Measurements from ENCODE around the gene IL12RB1. TPM values are rescaled to one million over a fixed set of nuclear protein-coding genes. Genes with fewer than 3 reads are reported as not detected.

The IL12RB1 gene
- total RNA-seq, 1 donor from 2014 or later = not detected

- H3K4me1 Mint-ChIP-seq = no peaks in the 10 kb centered on the region
- TF ChIP-seq CTCF (IDR thresholded peaks at IDR 0.05; ENCODE audit: unreplicated experiment) = no peak
- peaks cover 6% of the 10 kb centered on the region for H3K27me3 Mint-ChIP-seq (ENCODE audit: low read depth)
- no peak overlapping the region for H3K4me3 Mint-ChIP-seq
- DNase-seq (ENCODE audit: low spot score in 2 of 2, unreplicated experiment in 2 of 2) = no peak
- no peaks in the 10 kb centered on the region for H3K36me3 Mint-ChIP-seq
- H3K9me3 Mint-ChIP-seq = no peaks in the 10 kb centered on the region
- H3K27ac Mint-ChIP-seq = no peak overlapping the region
These were observed 12.5 kb downstream of the IL12RB1 start for GRCh38 chr19:18074192-18074591.

- peaks cover 6% of the 10 kb centered on the region for H3K27me3 Mint-ChIP-seq (ENCODE audit: low read depth)
- H3K4me1 Mint-ChIP-seq = no peaks in the 10 kb centered on the region
- no peak for TF ChIP-seq CTCF (IDR thresholded peaks at IDR 0.05; ENCODE audit: unreplicated experiment)
- H3K9me3 Mint-ChIP-seq = no peaks in the 10 kb centered on the region
- no peaks in the 10 kb centered on the region for H3K36me3 Mint-ChIP-seq
- DNase-seq (ENCODE audit: low spot score in 2 of 2, unreplicated experiment in 2 of 2) = no peak
- H3K4me3 Mint-ChIP-seq = no peak overlapping the region
- H3K27ac Mint-ChIP-seq = no peak overlapping the region
These were observed 13.5 kb downstream of the IL12RB1 start for GRCh38 chr19:18073197-18073596.

- DNase-seq (ENCODE audit: low spot score in 2 of 2, unreplicated experiment in 2 of 2) = no peak
- Mint-ChIP-seq H3K27ac (no peak overlapping the region), H3K9me3 (no peaks in the 10 kb centered on the region), H3K4me3 (no peak overlapping the region), H3K4me1 (no peaks in the 10 kb centered on the region), H3K36me3 (no peaks in the 10 kb centered on the region), H3K27me3 (ENCODE audit: low read depth) (peaks cover 6% of the 10 kb centered on the region)
- no peak for TF ChIP-seq CTCF (IDR thresholded peaks at IDR 0.05; ENCODE audit: unreplicated experiment)
These were observed 14.4 kb downstream of the IL12RB1 start for GRCh38 chr19:18072335-18072734.

- TF ChIP-seq CTCF (IDR thresholded peaks at IDR 0.05; ENCODE audit: unreplicated experiment) = no peak
- H3K4me1 Mint-ChIP-seq = no peaks in the 10 kb centered on the region
- H3K4me3 Mint-ChIP-seq = no peak overlapping the region
- no peak for DNase-seq (ENCODE audit: low spot score in 2 of 2, unreplicated experiment in 2 of 2)
- no peaks in the 10 kb centered on the region for H3K9me3 Mint-ChIP-seq
- no peaks in the 10 kb centered on the region for H3K36me3 Mint-ChIP-seq
- H3K27me3 Mint-ChIP-seq (ENCODE audit: low read depth) = peaks cover 7% of the 10 kb centered on the region
- no peak overlapping the region for H3K27ac Mint-ChIP-seq
These were observed 16.6 kb downstream of the IL12RB1 start for GRCh38 chr19:18070181-18070580.

- H3K9me3 Mint-ChIP-seq = no peaks in the 10 kb centered on the region
- no peak for TF ChIP-seq CTCF (IDR thresholded peaks at IDR 0.05; ENCODE audit: unreplicated experiment)
- H3K27me3 Mint-ChIP-seq (ENCODE audit: low read depth) = peaks cover 12% of the 10 kb centered on the region
These were observed 17.4 kb downstream of the IL12RB1 start for GRCh38 chr19:18069383-18069782.

GRCh38 chr19:18068395-18068794, 18.3 kb downstream of the IL12RB1 start:
- no peaks in the 10 kb centered on the region for H3K9me3 Mint-ChIP-seq
- no peak for DNase-seq (ENCODE audit: low spot score in 2 of 2, unreplicated experiment in 2 of 2)
- H3K27me3 Mint-ChIP-seq (ENCODE audit: low read depth) = peaks cover 10% of the 10 kb centered on the region
- no peaks in the 10 kb centered on the region for H3K36me3 Mint-ChIP-seq
- no peak overlapping the region for H3K4me3 Mint-ChIP-seq
- no peak for TF ChIP-seq CTCF (IDR thresholded peaks at IDR 0.05; ENCODE audit: unreplicated experiment)
- H3K4me1 Mint-ChIP-seq = no peaks in the 10 kb centered on the region
- H3K27ac Mint-ChIP-seq = no peak overlapping the region

More at GRCh38 chr19:18069383-18069782, 17.4 kb downstream of the IL12RB1 start:
- Mint-ChIP-seq H3K36me3 (no peaks in the 10 kb centered on the region), H3K4me1 (no peaks in the 10 kb centered on the region), H3K27ac (no peak overlapping the region), H3K4me3 (no peak overlapping the region)
- no peak for DNase-seq (ENCODE audit: low spot score in 2 of 2, unreplicated experiment in 2 of 2)
